CD14-positive monocyte (primary cell): ENCODE results near the gene SPHKAP. TPM values are rescaled to one million over a fixed set of nuclear protein-coding genes. Genes with fewer than 3 reads are reported as not detected.

ENCODE experiments used
- DNase-seq, 3 donors: peaks; one replicate each; pipeline ENCODE4 v3.0.0-alpha.2; 2011 to 2022
- H2AFZ ChIP-seq: 2 replicates; pipeline ENCODE4 v1.6.0; 2012; ENCODE audit warnings: mild to moderate bottlenecking, low read depth, low read length, inconsistent platforms; ENCODE audit not compliant: insufficient read depth, poor library complexity, severe bottlenecking
- H3K27ac ChIP-seq, 2 donors: 1 replicate in 1 of 2; 2 replicates in 1 of 2; pipeline ENCODE4 v1.5.1; 2012 to 2013; ENCODE audit warnings: low read length in 2 of 2, control low read depth in 1 of 2, inconsistent platforms in 1 of 2, low read depth in 1 of 2, mild to moderate bottlenecking in 1 of 2
- H3K27me3 ChIP-seq, 2 donors: one replicate each; pipeline versions ENCODE4 v1.6.0 to v1.6.1; 2011 to 2013; ENCODE audit warnings: low read length in 2 of 2; ENCODE audit not compliant: control insufficient read depth in 2 of 2, insufficient read depth in 2 of 2
- H3K36me3 ChIP-seq, 2 donors: replicated peaks in 1 of 2; 1 replicate in 1 of 2; 2 replicates in 1 of 2; pipeline versions ENCODE4 v1.5.1 to v1.6.1; 2012 to 2013; ENCODE audit warnings: low read length in 2 of 2, control low read depth in 1 of 2, inconsistent platforms in 1 of 2, mild to moderate bottlenecking in 1 of 2; ENCODE audit not compliant: insufficient read depth in 2 of 2, control insufficient read depth in 1 of 2
- H3K4me1 ChIP-seq, 2 donors: 1 replicate in 1 of 2; 2 replicates in 1 of 2; pipeline versions ENCODE4 v1.5.1 to v1.6.1; 2012 to 2013; ENCODE audit warnings: low read length in 2 of 2, control low read depth in 1 of 2, inconsistent platforms in 1 of 2, mild to moderate bottlenecking in 1 of 2, moderate library complexity in 1 of 2; ENCODE audit not compliant: insufficient read depth in 2 of 2, control insufficient read depth in 1 of 2
- H3K4me2 ChIP-seq: replicated peaks from 2 replicates; pipeline ENCODE3; 2012; ENCODE audit warnings: low read length, moderate library complexity, mild to moderate bottlenecking; ENCODE audit not compliant: poor library complexity, severe bottlenecking; ENCODE audit errors: extremely low read depth
- H3K4me3 ChIP-seq, 3 experiments: fragments of 200-600 bp in 1 of 3; sonication (generic) in 1 of 3; replicated peaks in 1 of 3; 1 replicate in 2 of 3; 2 replicates in 1 of 3; pipeline ENCODE4 v1.5.1; 2011 to 2013; ENCODE audit warnings: low read length in 3 of 3, mild to moderate bottlenecking in 3 of 3, control low read depth in 2 of 3, low read depth in 2 of 3, inconsistent platforms in 1 of 3, moderate library complexity in 1 of 3
- H3K79me2 ChIP-seq: 2 replicates; pipeline ENCODE4 v1.6.0; 2012; ENCODE audit warnings: mild to moderate bottlenecking, control low read depth, inconsistent platforms, low read length, moderate library complexity; ENCODE audit not compliant: insufficient read depth
- H3K9ac ChIP-seq: 2 replicates; pipeline ENCODE4 v1.6.0; 2017; ENCODE audit warnings: low read length, mild to moderate bottlenecking; ENCODE audit not compliant: insufficient read depth, poor library complexity, severe bottlenecking
- H3K9me3 ChIP-seq, 2 donors: replicated peaks in 1 of 2; 1 replicate in 1 of 2; 2 replicates in 1 of 2; pipeline versions ENCODE4 v1.5.1 to v1.6.1; 2012 to 2013; ENCODE audit warnings: low read length in 2 of 2, control low read depth in 1 of 2; ENCODE audit not compliant: control insufficient read depth in 1 of 2, insufficient read depth in 1 of 2
- H4K20me1 ChIP-seq: 2 replicates; pipeline ENCODE4 v1.6.0; 2012; ENCODE audit warnings: mild to moderate bottlenecking, low read length, control low read depth, moderate library complexity; ENCODE audit not compliant: insufficient read depth
- H3K27ac Mint-ChIP-seq, 7 donors: one replicate each; pipeline ENCODE4 v1.8.0; 2020; ENCODE audit warnings: mild to moderate bottlenecking in 7 of 7, mixed read lengths in 7 of 7, moderate library complexity in 6 of 7, inconsistent platforms in 2 of 7
- H3K27me3 Mint-ChIP-seq, 3 donors: one replicate each; pipeline ENCODE4 v1.8.0; 2021 to 2022; ENCODE audit warnings: low read depth in 3 of 3, mild to moderate bottlenecking in 3 of 3, mixed read lengths in 3 of 3, moderate library complexity in 3 of 3, inconsistent platforms in 1 of 3
- H3K36me3 Mint-ChIP-seq, 2 donors: one replicate each; pipeline ENCODE4 v1.8.0; 2020; ENCODE audit warnings: mixed read lengths in 2 of 2, inconsistent platforms in 1 of 2, mild to moderate bottlenecking in 1 of 2
- H3K4me1 Mint-ChIP-seq: one replicate; pipeline ENCODE4 v1.8.0; 2020; ENCODE audit warnings: mild to moderate bottlenecking, mixed read lengths
- H3K4me3 Mint-ChIP-seq, 2 donors: one replicate each; pipeline ENCODE4 v1.8.0; 2020; ENCODE audit warnings: mild to moderate bottlenecking in 2 of 2, mixed read lengths in 2 of 2, moderate library complexity in 1 of 2
- H3K9me3 Mint-ChIP-seq, 7 donors: one replicate each; pipeline ENCODE4 v1.8.0; 2020 to 2022; ENCODE audit warnings: mixed read lengths in 7 of 7, mild to moderate bottlenecking in 6 of 7, moderate library complexity in 6 of 7, inconsistent platforms in 2 of 7
- CTCF ChIP-seq: fragments of 200-600 bp; IDR thresholded peaks from one replicate; pipeline ENCODE4 v1.8.0; 2022; ENCODE audit warnings: antibody characterized with exemption, mild to moderate bottlenecking
- WGBS: methylation state at CpG from one replicate; pipeline ENCODE4 v1.1.5; 2013; ENCODE audit warnings: missing lambda C conversion rate; ENCODE audit not compliant: insufficient coverage; 5-methylcytosine and 5-hydroxymethylcytosine counted together
- intact Hi-C, 2 donors: fragments of 100-400 bp; cut with micrococcal nuclease; formaldehyde crosslinking; loops; one replicate each; pipeline versions ENCODE4 v1.15.0 to v1.15.1; 2023
- polyA plus RNA-seq, 3 donors: library from polyadenylated mRNA; depleted of rRNA in 1 of 3; unstranded in 2 of 3; stranded (reverse) in 1 of 3; fragments of 300-500 nt in 2 of 3; fragments of >200 nt in 1 of 3; fragmentation: Illumina TruSeq in 2 of 3; gene quantifications; 1 replicate in 2 of 3; 2 replicates in 1 of 3; pipeline ENCODE4 v1.2.3, GENCODE V29; 2012 to 2021

SPHKAP gene
- polyA plus RNA-seq, 3 donors = not detected

DNA sequence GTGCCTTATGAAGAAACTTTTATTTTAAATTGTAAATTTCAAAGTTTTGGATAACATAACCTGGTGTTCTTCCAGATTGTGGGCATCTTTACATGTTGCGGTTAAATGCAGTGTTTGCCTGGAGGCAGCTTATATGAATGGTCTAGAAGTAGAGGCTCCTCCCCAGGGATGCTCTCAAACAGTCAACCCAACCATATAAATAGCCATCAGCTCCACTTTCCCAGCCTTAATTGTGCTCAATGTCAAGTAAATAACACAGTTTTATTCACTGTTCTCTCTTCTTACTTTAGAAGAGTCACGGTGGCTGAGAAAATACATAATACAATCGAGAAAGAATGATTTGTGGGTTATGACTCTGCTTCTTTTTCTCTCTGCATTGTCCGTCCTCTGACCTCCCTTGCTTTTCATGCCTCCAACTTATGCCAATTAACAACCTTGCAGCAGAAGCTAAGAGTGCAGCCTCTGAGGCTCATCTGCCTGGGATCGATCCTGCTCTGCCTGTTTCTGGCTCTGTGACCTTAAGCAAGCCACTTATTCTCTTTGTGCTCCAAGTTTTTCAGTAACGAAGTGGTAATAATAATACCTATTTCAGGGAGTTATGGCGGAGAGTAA lies 209.8 kb downstream of the SPHKAP start:
- H3K4me2 ChIP-seq = no peak overlapping the region
- no peaks in the 10 kb centered on the region for H3K9me3 ChIP-seq
- H4K20me1 ChIP-seq = no peaks in the 10 kb centered on the region
- H3K4me1 Mint-ChIP-seq = no peaks in the 10 kb centered on the region
- H3K27ac ChIP-seq = no peak overlapping the region
- no peaks in the 10 kb centered on the region for H3K36me3 Mint-ChIP-seq
- intact Hi-C loops = no loop called here
- no peak overlapping the region for H3K9ac ChIP-seq
- no peak for TF ChIP-seq CTCF
- H3K4me3 Mint-ChIP-seq = no peak overlapping the region
- H3K4me3 ChIP-seq = no peak overlapping the region
- no peak overlapping the region for H2AFZ ChIP-seq
- no peak for DNase-seq
- H3K36me3 ChIP-seq = no peaks in the 10 kb centered on the region
- H3K27ac Mint-ChIP-seq = no peak overlapping the region
- no peaks in the 10 kb centered on the region for H3K27me3 ChIP-seq
- H3K4me1 ChIP-seq = no peaks in the 10 kb centered on the region
- no peaks in the 10 kb centered on the region for H3K79me2 ChIP-seq
- no peaks in the 10 kb centered on the region for H3K27me3 Mint-ChIP-seq
- WGBS = 95% methylated on average over 3 of the region's 7 CpGs
- H3K9me3 Mint-ChIP-seq = peaks cover 0 to 7% (median 3%) of the 10 kb centered on the region in 7 donors

DNA sequence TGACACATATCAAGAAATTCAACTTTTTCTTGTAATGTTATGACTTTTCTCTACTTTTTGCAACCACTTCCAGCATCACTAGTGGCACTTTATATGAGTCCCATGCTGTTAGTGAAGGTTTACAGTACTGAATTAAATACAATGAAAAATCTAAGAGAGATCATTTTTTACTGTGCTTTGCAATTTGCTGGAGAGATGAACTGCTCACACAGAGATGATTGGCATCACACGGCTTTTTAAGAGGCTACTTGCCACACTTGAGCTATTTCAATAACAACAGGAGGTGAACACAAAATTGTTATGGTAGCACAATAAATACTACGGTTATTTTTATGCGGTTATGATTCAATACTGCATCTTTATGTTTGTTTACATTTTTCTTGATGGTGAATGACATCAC lies 221.2 kb downstream of the SPHKAP start:
- WGBS = no CpG with 5 or more reads among the region's 3 CpGs
- H3K9me3 ChIP-seq = peaks cover 0 to 3% of the 10 kb centered on the region in 2 donors
- no peak overlapping the region for H3K4me3 ChIP-seq
- no peak overlapping the region for H3K9ac ChIP-seq
- H4K20me1 ChIP-seq = no peaks in the 10 kb centered on the region
- Mint-ChIP-seq H3K36me3 (no peaks in the 10 kb centered on the region), H3K9me3 (peaks cover 0 to 7% (median 2%) of the 10 kb centered on the region in 7 donors), H3K27me3 (peaks cover 0 to 2% (median 0%) of the 10 kb centered on the region in 3 donors), H3K4me1 (no peaks in the 10 kb centered on the region), H3K27ac (no peak overlapping the region), H3K4me3 (no peak overlapping the region)
- H3K27ac ChIP-seq = no peak overlapping the region
- TF ChIP-seq CTCF = no peak
- H3K4me2 ChIP-seq = no peak overlapping the region
- H3K27me3 ChIP-seq = no peaks in the 10 kb centered on the region
- no peak overlapping the region for H2AFZ ChIP-seq
- no peaks in the 10 kb centered on the region for H3K36me3 ChIP-seq
- H3K4me1 ChIP-seq = no peaks in the 10 kb centered on the region
- no peaks in the 10 kb centered on the region for H3K79me2 ChIP-seq
- intact Hi-C loops = no loop called here
- DNase-seq = no peak
